GM12891 (cell line): ENCODE measurements around the gene SIAH3.

Source experiments
- PAX5 ChIP-seq: IDR thresholded peaks from 2 replicates; pipeline ENCODE4 v1.6.1; 2011; ENCODE audit warnings: low read length, moderate library complexity, mild to moderate bottlenecking; ENCODE audit not compliant: insufficient read depth, severe bottlenecking
- POLR2A ChIP-seq: IDR thresholded peaks from 2 replicates; pipeline ENCODE4 v1.6.1; 2011; ENCODE audit warnings: low read depth, low read length, control low read depth
- POLR2AphosphoS5 ChIP-seq: IDR thresholded peaks from 2 replicates; pipeline ENCODE4 v1.6.1; 2011; ENCODE audit warnings: low read depth, low read length, control low read depth
- SPI1 ChIP-seq: IDR thresholded peaks from 2 replicates; pipeline ENCODE4 v1.6.1; 2011; ENCODE audit warnings: low read depth, low read length, control low read depth
- TAF1 ChIP-seq: IDR thresholded peaks from 2 replicates; pipeline ENCODE4 v1.6.1; 2011; ENCODE audit warnings: low read depth, low read length, control low read depth

DNA sequence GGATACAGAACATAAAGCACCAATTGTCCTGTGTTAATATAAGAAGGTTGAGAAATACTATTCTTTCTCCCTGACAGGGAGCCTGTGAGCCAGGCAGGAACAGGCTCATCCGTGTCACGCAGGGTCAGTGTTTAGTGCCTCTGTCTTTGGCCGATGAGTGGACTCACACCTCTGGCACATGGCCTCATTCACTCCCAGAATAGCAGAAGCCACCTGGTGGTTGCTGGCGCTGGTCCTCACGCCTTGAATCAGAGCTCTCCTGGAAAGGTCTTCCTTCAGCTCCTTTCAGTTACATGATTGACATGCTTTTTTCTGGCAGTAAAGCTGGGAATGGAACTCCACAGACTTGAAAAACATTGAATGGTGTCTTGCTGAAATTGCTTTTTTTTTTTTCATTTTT is 28.1 kb upstream of the SIAH3 start:
- TF ChIP-seq POLR2AphosphoS5 (no peak), TAF1 (no peak), PAX5 (no peak), SPI1 (no peak), POLR2A (no peak)
